ENCODE measurements around the gene FAM20C.

The FAM20C gene

GRCh38 chr7:254337-255037 is 62.1 kb downstream of the FAM20C start:
- in situ Hi-C loops (cut with HindIII; ENCODE audit: low sequenced_read_pairs), result no loop called here
- no peak for TF ChIP-seq CTCF (IDR thresholded peaks at IDR 0.05; ENCODE audit: low read depth, low read length, missing control alignments)
- no peak for DNase-seq (ENCODE audit: low read depth)
- no peak overlapping the region for H3K4me3 ChIP-seq (ENCODE audit: low read depth, low read length)

- no peak for DNase-seq (ENCODE audit: low read depth)
- TF ChIP-seq CTCF (IDR thresholded peaks at IDR 0.05; ENCODE audit: low read depth, low read length, missing control alignments), result no peak
- H3K4me3 ChIP-seq (ENCODE audit: low read depth, low read length), result no peak overlapping the region
- in situ Hi-C loops (cut with HindIII; ENCODE audit: low sequenced_read_pairs), result no loop called here
Observed at GRCh38 chr7:255038-255435, 62.7 kb downstream of the FAM20C start.

- no peak overlapping the region for H3K4me3 ChIP-seq (ENCODE audit: low read depth, low read length)
- in situ Hi-C loops (cut with HindIII; ENCODE audit: low sequenced_read_pairs), result no loop called here
- DNase-seq (ENCODE audit: low read depth), result no peak
- TF ChIP-seq CTCF (IDR thresholded peaks at IDR 0.05; ENCODE audit: low read depth, low read length, missing control alignments), result no peak
Observed at GRCh38 chr7:255721-256361, 63.5 kb downstream of the FAM20C start.

GRCh38 chr7:256461-256940 is 64.1 kb downstream of the FAM20C start:
- in situ Hi-C loops (cut with HindIII; ENCODE audit: low sequenced_read_pairs), result no loop called here
- no peak for TF ChIP-seq CTCF (IDR thresholded peaks at IDR 0.05; ENCODE audit: low read depth, low read length, missing control alignments)
- H3K4me3 ChIP-seq (ENCODE audit: low read depth, low read length), result no peak overlapping the region
- DNase-seq (ENCODE audit: low read depth), result no peak

- DNase-seq (ENCODE audit: low read depth), result no peak
- in situ Hi-C loops (cut with HindIII; ENCODE audit: low sequenced_read_pairs), result no loop called here
- no peak for TF ChIP-seq CTCF (IDR thresholded peaks at IDR 0.05; ENCODE audit: low read depth, low read length, missing control alignments)
- H3K4me3 ChIP-seq (ENCODE audit: low read depth, low read length), result no peak overlapping the region
Observed at GRCh38 chr7:256981-257646, 64.7 kb downstream of the FAM20C start.

GRCh38 chr7:257647-257992 is 65.2 kb downstream of the FAM20C start:
- in situ Hi-C loops (cut with HindIII; ENCODE audit: low sequenced_read_pairs), result no loop called here
- no peak for DNase-seq (ENCODE audit: low read depth)
- TF ChIP-seq CTCF (IDR thresholded peaks at IDR 0.05; ENCODE audit: low read depth, low read length, missing control alignments), result no peak
- H3K4me3 ChIP-seq (ENCODE audit: low read depth, low read length), result no peak overlapping the region
